HepG2 (cell line): ENCODE measurements around the gene RNFT2. TPM values are rescaled to one million over a fixed set of nuclear protein-coding genes. Genes with fewer than 3 reads are reported as not detected.

ENCODE experiments used
- ATAC-seq: fragments of 200-7000 bp; cut with Tn5 transposase; 3 replicates; pipeline ENCODE4 v1.9.1; 2020; ENCODE audit warnings: mild to moderate bottlenecking, moderate library complexity
- BruUV-seq: library from RNA; stranded (reverse); fragments of 400-500 nt; replicated peaks from 2 replicates; lab custom pipeline; 2021; lab: Mats Ljungman, UMichigan
- CTCF ChIA-PET: fragments of 300-600 bp; formaldehyde crosslinking; extraction: SDS; loops from one replicate; lab custom pipeline; 2021; ENCODE audit warnings: low total read pairs, inconsistent platforms, low intra/inter-chr PET ratio; lab: Yijun Ruan, JAX
- POLR2A ChIA-PET: fragments of 350-600 bp; sonication (Branson Sonifier 250); formaldehyde crosslinking; loops from one replicate; lab custom pipeline; 2020; ENCODE audit warnings: antibody characterized with exemption, inconsistent platforms; lab: Yijun Ruan, JAX
- DNase-seq: peaks from one replicate; pipeline ENCODE4 v3.0.0-alpha.2; 2015; ENCODE audit warnings: low spot score
- FAIRE-seq: peaks from 3 replicates; lab custom pipeline; 2011; peaks lifted over from hg19 to GRCh38; lab: Jason Lieb, UNC
- H2AFZ ChIP-seq: one replicate; pipeline ENCODE4 v1.6.1; 2011; ENCODE audit warnings: low read length, inconsistent platforms
- H3K27ac ChIP-seq: fragments of 300-600 bp; 3 replicates; pipeline ENCODE4 v1.8.0; 2011; ENCODE audit warnings: mixed run types, mild to moderate bottlenecking, mixed read lengths, low read length, inconsistent platforms; ENCODE audit not compliant: insufficient read depth; ENCODE audit errors: extremely low read length
- H3K27me3 ChIP-seq, 2 experiments: fragments of 200-600 bp in 1 of 2; 2 replicates in 1 of 2; 3 replicates in 1 of 2; pipeline versions ENCODE4 v1.6.0 to v1.8.0; 2011; ENCODE audit warnings: low read length in 2 of 2, mild to moderate bottlenecking in 2 of 2, moderate library complexity in 2 of 2, inconsistent platforms in 1 of 2; ENCODE audit not compliant: insufficient read depth in 2 of 2, control insufficient read depth in 1 of 2
- H3K36me3 ChIP-seq, 2 experiments: fragments of 200-600 bp in 1 of 2; replicated peaks in 1 of 2; 2 replicates in 1 of 2; 3 replicates in 1 of 2; pipeline versions ENCODE4 v1.5.1 to v1.8.0; 2011; ENCODE audit warnings: low read length in 2 of 2, inconsistent platforms in 1 of 2; ENCODE audit not compliant: insufficient read depth in 2 of 2, control insufficient read depth in 1 of 2
- H3K4me1 ChIP-seq: 2 replicates; pipeline ENCODE4 v1.5.1; 2012; ENCODE audit warnings: low read length, inconsistent platforms; ENCODE audit not compliant: insufficient read depth
- H3K4me2 ChIP-seq: 2 replicates; pipeline ENCODE4 v1.6.0; 2011; ENCODE audit warnings: low read depth, low read length, inconsistent platforms
- H3K4me3 ChIP-seq, 3 experiments: fragments of 200-600 bp in 1 of 3; sonication (generic), shearing (Covaris generic) in 1 of 3; replicated peaks in 1 of 3; 2 replicates each; pipeline ENCODE4 v1.5.1; 2011 to 2016; ENCODE audit warnings: low read length in 3 of 3, inconsistent platforms in 2 of 3, low read depth in 2 of 3, mild to moderate bottlenecking in 2 of 3, control low read depth in 1 of 3, mixed read lengths in 1 of 3; ENCODE audit not compliant: insufficient read depth in 1 of 3
- H3K79me2 ChIP-seq: one replicate; pipeline ENCODE4 v1.6.1; 2011; ENCODE audit warnings: low read length, inconsistent platforms; ENCODE audit not compliant: insufficient read depth
- H3K9ac ChIP-seq: 2 replicates; pipeline ENCODE4 v1.6.0; 2011; ENCODE audit warnings: mild to moderate bottlenecking, low read depth, low read length, inconsistent platforms; ENCODE audit not compliant: insufficient read depth
- H3K9me3 ChIP-seq: 2 replicates; pipeline ENCODE4 v1.5.1; 2012; ENCODE audit warnings: mild to moderate bottlenecking, low read length
- H4K20me1 ChIP-seq: 2 replicates; pipeline ENCODE4 v1.6.0; 2011; ENCODE audit warnings: inconsistent platforms, mild to moderate bottlenecking, low read length, moderate library complexity; ENCODE audit not compliant: insufficient read depth
- CBFB ChIP-seq: sonication (generic); formaldehyde crosslinking; IDR thresholded peaks from 2 replicates; pipeline ENCODE4 v1.4.0; 2020; ENCODE audit warnings: missing genetic modification reagents
- EED ChIP-seq: sonication (generic); formaldehyde crosslinking; IDR thresholded peaks from 2 replicates; pipeline ENCODE4 v1.5.0; 2020; ENCODE audit warnings: mild to moderate bottlenecking, missing genetic modification reagents
- ZNF552 ChIP-seq: sonication (generic); formaldehyde crosslinking; IDR thresholded peaks from 2 replicates; pipeline ENCODE4 v1.9.0; 2022; ENCODE audit warnings: missing genetic modification reagents, mild to moderate bottlenecking, borderline replicate concordance
- WGBS: methylation state at CpG from one replicate; pipeline ENCODE4 v1.1.6; 2017; ENCODE audit warnings: low lambda C conversion rate; 5-methylcytosine and 5-hydroxymethylcytosine counted together
- in situ Hi-C: cut with HindIII; loops from 2 replicates; pipeline ENCODE4 v1.10.0; 2017; ENCODE audit warnings: low pct_unique_long_range_greater_than_20kb; ENCODE audit not compliant: extremely low pct_ligation_motif_present
- intact Hi-C: fragments of 100-400 bp; cut with micrococcal nuclease; formaldehyde crosslinking; loops from one replicate; pipeline ENCODE4 v1.10.0; 2022; ENCODE audit not compliant: unreplicated experiment
- polyA plus RNA-seq, 8 experiments: library from polyadenylated mRNA; depleted of rRNA in 3 of 8; stranded (reverse) in 7 of 8; unstranded in 1 of 8; fragments of >200 nt; fragmentation: Illumina TruSeq in 4 of 8; extraction: Trizol in 4 of 8; gene quantifications; 2 replicates each; pipeline versions ENCODE4 v1.2.1 to v1.2.3, GENCODE V29; 2011 to 2016; ENCODE audit warnings: low read depth in 4 of 8, missing spikeins in 1 of 8, mixed read lengths in 1 of 8; ENCODE audit not compliant: insufficient read depth in 1 of 8
- small RNA-seq, 3 experiments: library from RNA; depleted of rRNA; stranded (forward); fragments of <200 nt; gene quantifications; one replicate each; pipeline ENCODE3, GENCODE V24; 2012; ENCODE audit warnings: low read depth in 2 of 3, low replicate concordance in 1 of 3; ENCODE audit not compliant: insufficient read length in 3 of 3, insufficient read depth in 2 of 3
- total RNA-seq, 5 experiments: library from RNA; depleted of rRNA; stranded (reverse); fragments of >200 nt; fragmentation: Illumina TruSeq; extraction: Trizol; gene quantifications; 2 replicates each; pipeline ENCODE4 v1.2.3, GENCODE V29; 2016; ENCODE audit warnings: low read depth in 1 of 5

RNFT2 gene
- total and polyA plus RNA-seq, 2 of the 13 experiments (the other 11 are each of a cell fraction or from before 2014, with no cell fraction given) = 3.3 to 8.3 TPM

DNA sequence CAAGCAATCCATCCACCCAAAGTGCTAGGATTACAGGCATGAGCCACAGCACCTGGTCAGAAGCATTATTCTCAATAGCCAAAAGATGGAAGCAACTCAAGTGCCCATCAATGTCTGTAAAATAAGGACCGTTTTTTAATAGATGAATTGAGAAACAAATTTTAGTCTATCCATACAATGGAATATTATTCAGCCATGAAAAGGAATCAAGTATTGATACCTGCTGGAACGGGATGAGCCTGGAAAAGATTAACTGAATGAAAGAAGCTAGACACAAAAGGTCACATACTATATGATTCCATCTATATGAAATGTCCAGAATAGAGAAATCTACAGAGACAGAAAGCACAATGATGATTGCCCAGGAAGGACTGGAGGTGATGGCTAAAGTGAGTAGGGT is 163.5 kb downstream of the RNFT2 start:
- H3K27me3 ChIP-seq = peaks cover 0 to 7% of the 10 kb centered on the region in 2 experiments; a peak in 2 of 5 replicates
- 2% methylated on average over 2 of the region's 2 CpGs for WGBS
- TF ChIP-seq ZNF552 (CRISPR knock-in tag) = no peak
- no peak for TF ChIP-seq CBFB
- no peak for TF ChIP-seq EED
- no TSS peak for BruUV-seq
- no peak overlapping the region for H3K27ac ChIP-seq
- in situ Hi-C loops = no loop called here
- no peaks in the 10 kb centered on the region for H3K4me1 ChIP-seq
- no peak for DNase-seq
- no peak overlapping the region for H3K4me3 ChIP-seq
- intact Hi-C loops = no loop called here
- no peaks in the 10 kb centered on the region for H3K79me2 ChIP-seq
- H3K4me2 ChIP-seq = no peak overlapping the region
- no peaks in the 10 kb centered on the region for H3K9me3 ChIP-seq
- H3K36me3 ChIP-seq = no peaks in the 10 kb centered on the region
- H4K20me1 ChIP-seq = no peaks in the 10 kb centered on the region
- no peak overlapping the region for H3K9ac ChIP-seq
- FAIRE-seq = no peak
- CTCF ChIA-PET = no interaction called here
- POLR2A ChIA-PET = no interaction called here
- ATAC-seq = no peak
- H2AFZ ChIP-seq = no peak overlapping the region

Small RNAs within 50 kb of the gene (small RNA-seq; reads per million reads assigned to genes)
- gene RNU6-558P = 0 reads per million in 3 experiments

Other genes starting within 250 kb of the RNFT2 start
- 0.60 and 0.70 TPM in 2 replicates for gene MAP1LC3B2, start 178.9 kb upstream of the RNFT2 start, total RNA-seq (2016; rRNA removed; fragmentation: Illumina TruSeq; extraction: Trizol)
- gene MAP1LC3B2, start 178.9 kb upstream of the RNFT2 start, polyA plus RNA-seq (2011; rRNA removed) = 2.1 and 2.2 TPM in 2 replicates
- 51.8 and 65.6 TPM in 2 replicates for gene SPRING1, start 246 bp upstream of the RNFT2 start, total RNA-seq (2016; rRNA removed; fragmentation: Illumina TruSeq; extraction: Trizol)
- 16.1 and 20.0 TPM in 2 replicates for gene SPRING1, start 246 bp upstream of the RNFT2 start, polyA plus RNA-seq (2011; rRNA removed)
- gene HRK, start 143.1 kb downstream of the RNFT2 start, total RNA-seq (2016; rRNA removed; fragmentation: Illumina TruSeq; extraction: Trizol) = 0.02 TPM in 1 of 2 replicates, not detected in the other
- 0.03 TPM in 1 of 2 replicates, not detected in the other for gene HRK, start 143.1 kb downstream of the RNFT2 start, polyA plus RNA-seq (2011; rRNA removed)
- gene FBXW8, start 172.6 kb downstream of the RNFT2 start, total RNA-seq (2016; rRNA removed; fragmentation: Illumina TruSeq; extraction: Trizol) = 5.9 and 6.4 TPM in 2 replicates
- gene FBXW8, start 172.6 kb downstream of the RNFT2 start, polyA plus RNA-seq (2011; rRNA removed) = 5.1 and 6.2 TPM in 2 replicates